IMR-90 (cell line): ENCODE results near the gene SETDB1. TPM values are rescaled to one million over a fixed set of nuclear protein-coding genes. Genes with fewer than 3 reads are reported as not detected.

Experiments used
- ATAC-seq: fragments of 200-7000 bp; cut with Tn5 transposase; 2 replicates; pipeline ENCODE4 v1.9.1; 2020; ENCODE audit warnings: low read depth, mild to moderate bottlenecking, moderate library complexity
- BruUV-seq: library from RNA; stranded (reverse); fragments of 400-500 nt; replicated peaks from 2 replicates; lab custom pipeline; 2021; lab: Mats Ljungman, UMichigan
- CTCF ChIA-PET: fragments of 300-600 bp; formaldehyde crosslinking; extraction: SDS; loops from one replicate; lab custom pipeline; 2021; ENCODE audit warnings: antibody characterized with exemption; lab: Yijun Ruan, JAX
- POLR2A ChIA-PET: fragments of 300-600 bp; sonication (Branson Sonifier 250); formaldehyde crosslinking; loops from one replicate; lab custom pipeline; 2022; ENCODE audit warnings: antibody characterized with exemption; ENCODE audit not compliant: unreplicated experiment; lab: Charles Lee
- DNase-seq: peaks from one replicate; pipeline ENCODE4 v3.0.0; 2013
- H2AFZ ChIP-seq: replicated peaks from 2 replicates; pipeline ENCODE3; 2013; ENCODE audit warnings: low read length, mild to moderate bottlenecking; ENCODE audit not compliant: poor library complexity
- H2AK5ac ChIP-seq: 2 replicates; pipeline ENCODE4 v1.6.1; 2013; ENCODE audit warnings: low read depth, low read length, inconsistent platforms
- H2AK9ac ChIP-seq: replicated peaks from 2 replicates; pipeline ENCODE3; 2013; ENCODE audit warnings: mild to moderate bottlenecking, low read depth, low read length, moderate library complexity; ENCODE audit not compliant: poor library complexity
- H2BK120ac ChIP-seq: 2 replicates; pipeline ENCODE4 v1.6.1; 2013; ENCODE audit warnings: low read depth, low read length, inconsistent platforms
- H2BK15ac ChIP-seq: 3 replicates; pipeline ENCODE4 v1.6.1; 2013; ENCODE audit warnings: low read depth, low read length, inconsistent platforms
- H2BK20ac ChIP-seq: 2 replicates; pipeline ENCODE4 v1.6.1; 2013; ENCODE audit warnings: low read depth, mild to moderate bottlenecking, inconsistent platforms, low read length, moderate library complexity
- H2BK5ac ChIP-seq: 2 replicates; pipeline ENCODE4 v1.6.1; 2013; ENCODE audit warnings: mild to moderate bottlenecking, low read depth, low read length, inconsistent platforms; ENCODE audit not compliant: poor library complexity, severe bottlenecking
- H3K14ac ChIP-seq: replicated peaks from 2 replicates; pipeline ENCODE4 v1.6.1; 2013; ENCODE audit warnings: low read depth, low read length, inconsistent platforms
- H3K18ac ChIP-seq: 2 replicates; pipeline ENCODE4 v1.6.1; 2013; ENCODE audit warnings: low read depth, low read length, control low read depth
- H3K23ac ChIP-seq: 2 replicates; pipeline ENCODE4 v1.6.1; 2013; ENCODE audit warnings: low read depth, low read length, inconsistent platforms
- H3K27ac ChIP-seq: 2 replicates; pipeline ENCODE4 v1.5.1; 2013; ENCODE audit warnings: mild to moderate bottlenecking, control low read depth, low read length; ENCODE audit not compliant: insufficient read depth
- H3K27me3 ChIP-seq: 2 replicates; pipeline ENCODE4 v1.6.1; 2013; ENCODE audit warnings: low read length; ENCODE audit not compliant: control insufficient read depth, insufficient read depth
- H3K36me3 ChIP-seq: 2 replicates; pipeline ENCODE4 v1.6.1; 2013; ENCODE audit warnings: low read length, mixed read lengths; ENCODE audit not compliant: control insufficient read depth, insufficient read depth
- H3K4ac ChIP-seq: 2 replicates; pipeline ENCODE4 v1.6.1; 2013; ENCODE audit warnings: low read depth, low read length, inconsistent platforms
- H3K4me1 ChIP-seq: 2 replicates; pipeline ENCODE4 v1.6.1; 2013; ENCODE audit warnings: low read length, mixed read lengths; ENCODE audit not compliant: control insufficient read depth, insufficient read depth
- H3K4me2 ChIP-seq: 2 replicates; pipeline ENCODE4 v1.6.1; 2013; ENCODE audit warnings: low read depth, mild to moderate bottlenecking, control low read depth, low read length, moderate library complexity
- H3K4me3 ChIP-seq: 2 replicates; pipeline ENCODE4 v1.5.1; 2013; ENCODE audit warnings: low read depth, mild to moderate bottlenecking, control low read depth, low read length, moderate library complexity; ENCODE audit not compliant: insufficient read depth
- H3K56ac ChIP-seq: 2 replicates; pipeline ENCODE4 v1.6.1; 2013; ENCODE audit warnings: low read length, inconsistent platforms; ENCODE audit not compliant: insufficient read depth; ENCODE audit errors: extremely low read depth
- H3K79me1 ChIP-seq, 2 experiments: 2 replicates each; pipeline ENCODE4 v1.6.1; 2013; ENCODE audit warnings: low read length in 2 of 2, inconsistent platforms in 1 of 2, low read depth in 1 of 2
- H3K9ac ChIP-seq: 2 replicates; pipeline ENCODE4 v1.6.1; 2013; ENCODE audit warnings: low read depth, low read length, control low read depth
- H3K9me1 ChIP-seq: 2 replicates; pipeline ENCODE4 v1.6.1; 2013; ENCODE audit warnings: low read length, inconsistent platforms; ENCODE audit not compliant: insufficient read depth
- H3K9me3 ChIP-seq: 2 replicates; pipeline ENCODE4 v1.6.1; 2013; ENCODE audit warnings: low read length; ENCODE audit not compliant: control insufficient read depth, insufficient read depth
- H4K20me1 ChIP-seq: 2 replicates; pipeline ENCODE4 v1.6.1; 2013; ENCODE audit warnings: low read length, inconsistent platforms; ENCODE audit not compliant: insufficient read depth
- H4K5ac ChIP-seq: 2 replicates; pipeline ENCODE4 v1.6.1; 2013; ENCODE audit warnings: mild to moderate bottlenecking, low read depth, low read length, control low read depth
- H4K8ac ChIP-seq, 2 experiments: 2 replicates each; pipeline ENCODE4 v1.6.1; 2013; ENCODE audit warnings: low read depth in 2 of 2, low read length in 2 of 2, control low read depth in 1 of 2, inconsistent platforms in 1 of 2
- H4K91ac ChIP-seq: 2 replicates; pipeline ENCODE4 v1.6.1; 2013; ENCODE audit warnings: low read depth, low read length, inconsistent platforms; ENCODE audit not compliant: insufficient read depth
- BHLHE40 ChIP-seq: fragments of 150-350 bp; IDR thresholded peaks from 2 replicates; pipeline ENCODE4 v1.6.1; 2016; ENCODE audit warnings: mild to moderate bottlenecking, low read depth, low read length
- CEBPB ChIP-seq: IDR thresholded peaks from 2 replicates; pipeline ENCODE4 v1.6.1; 2012; ENCODE audit warnings: low read depth, low read length, improper control_type of control experiment
- CHD1 ChIP-seq: IDR thresholded peaks from 2 replicates; pipeline ENCODE4 v1.6.1; 2012; ENCODE audit warnings: low read depth, low read length, improper control_type of control experiment
- CTCF ChIP-seq: conservative IDR thresholded peaks from 2 replicates; pipeline ENCODE4 v1.5.1; 2012; ENCODE audit warnings: mild to moderate bottlenecking, low read depth, low read length, improper control_type of control experiment
- ELK1 ChIP-seq: fragments of 150-350 bp; IDR thresholded peaks from 2 replicates; pipeline ENCODE4 v1.6.1; 2016; ENCODE audit warnings: low read depth, mild to moderate bottlenecking, low read length, moderate library complexity, borderline replicate concordance
- FOS ChIP-seq: fragments of 150-350 bp; IDR thresholded peaks from 2 replicates; pipeline ENCODE4 v1.6.1; 2016; ENCODE audit warnings: low read depth, low read length
- MAFK ChIP-seq: IDR thresholded peaks from 2 replicates; pipeline ENCODE4 v1.6.1; 2012; ENCODE audit warnings: low read depth, low read length, improper control_type of control experiment
- MAZ ChIP-seq: IDR thresholded peaks from 2 replicates; pipeline ENCODE4 v1.6.1; 2012; ENCODE audit warnings: low read depth, mild to moderate bottlenecking, low read length, improper control_type of control experiment, moderate library complexity, borderline replicate concordance
- MXI1 ChIP-seq: IDR thresholded peaks from 2 replicates; pipeline ENCODE4 v1.6.1; 2012; ENCODE audit warnings: low read depth, mild to moderate bottlenecking, low read length, moderate library complexity, borderline replicate concordance
- NFE2L2 ChIP-seq: fragments of 150-350 bp; IDR thresholded peaks from 2 replicates; pipeline ENCODE4 v1.6.1; 2016; ENCODE audit warnings: low read depth, mild to moderate bottlenecking, low read length
- POLR2A ChIP-seq: IDR thresholded peaks from 2 replicates; pipeline ENCODE4 v1.6.1; 2012; ENCODE audit warnings: mild to moderate bottlenecking, low read depth, low read length
- RAD21 ChIP-seq: IDR thresholded peaks from 2 replicates; pipeline ENCODE4 v1.6.1; 2012; ENCODE audit warnings: low read length, improper control_type of control experiment
- RCOR1 ChIP-seq: IDR thresholded peaks from 2 replicates; pipeline ENCODE4 v1.6.1; 2012; ENCODE audit warnings: mild to moderate bottlenecking, low read length, improper control_type of control experiment; ENCODE audit not compliant: insufficient replicate concordance
- RFX5 ChIP-seq: IDR thresholded peaks from 2 replicates; pipeline ENCODE4 v1.8.0; 2012; ENCODE audit warnings: low read depth, mild to moderate bottlenecking, low read length, moderate library complexity
- SMC3 ChIP-seq: fragments of 150-350 bp; IDR thresholded peaks from 2 replicates; pipeline ENCODE4 v1.6.1; 2016; ENCODE audit warnings: low read depth, mild to moderate bottlenecking, antibody characterized with exemption, low read length, moderate library complexity
- USF2 ChIP-seq: fragments of 150-350 bp; IDR thresholded peaks from 2 replicates; pipeline ENCODE4 v1.6.1; 2017; ENCODE audit warnings: mild to moderate bottlenecking, antibody characterized with exemption, low read length, low read depth
- WGBS, 2 experiments: methylation state at CpG; one replicate each; pipeline versions ENCODE4 v1.1.5 to v1.1.7; 2013; ENCODE audit warnings: missing lambda C conversion rate in 2 of 2; ENCODE audit not compliant: insufficient read length in 1 of 2; ENCODE audit errors: extremely low coverage in 2 of 2; 5-methylcytosine and 5-hydroxymethylcytosine counted together
- dilution Hi-C: fragments of 300-500 bp; cut with HindIII; formaldehyde crosslinking; loops from one replicate; pipeline ENCODE4 v1.14.3; 2018; ENCODE audit warnings: low sequenced_read_pairs; ENCODE audit not compliant: unreplicated experiment
- in situ Hi-C: fragments of 300-500 bp; cut with MboI; formaldehyde crosslinking; loops from 3 replicates; pipeline ENCODE4 v1.14.3; 2019; ENCODE audit warnings: low sequenced_read_pairs, inconsistent platforms, mixed read lengths
- intact Hi-C: fragments of 100-400 bp; cut with micrococcal nuclease; formaldehyde crosslinking; loops from 2 replicates; pipeline ENCODE4 v1.10.0; 2022
- polyA plus RNA-seq, 3 experiments: library from polyadenylated mRNA; depleted of rRNA; stranded (reverse); fragments of >200 nt; gene quantifications; 2 replicates each; pipeline ENCODE4 v1.2.3, GENCODE V29; 2012; ENCODE audit warnings: low replicate concordance in 1 of 3
- total RNA-seq: library from RNA; depleted of rRNA; stranded (reverse); fragments of >200 nt; gene quantifications from 2 replicates; pipeline ENCODE4 v1.2.3, GENCODE V29; 2012

The SETDB1 gene
- total and polyA plus RNA-seq, 2 of the 4 experiments (the other 2 are of a cell fraction): 18.7 to 22.9 TPM

GRCh38 chr1:150972417-150972940 lies 46.3 kb downstream of the SETDB1 start:
- Histone ChIP-seq H3K4me1 (peaks cover 35% of the 10 kb centered on the region), H2BK15ac (peak overlapping the region; percentile 3; the same call in 1 of the 3 replicates), H3K56ac (no peak overlapping the region), H3K27me3 (no peaks in the 10 kb centered on the region), H3K4me3 (peak overlapping the region; percentile 64; the same call in 1 of the 2 replicates), H3K79me1 (peaks cover 16 to 65% of the 10 kb centered on the region in 2 experiments), H2AFZ (no peak overlapping the region), H2AK9ac (peak overlapping the region; percentile 88), H3K9me3 (no peaks in the 10 kb centered on the region), H2BK20ac (no peak overlapping the region), H3K4ac (peak overlapping the region; percentile 83), H2BK5ac (peak overlapping the region; percentile 74), H3K27ac (peak overlapping the region; percentile 86), H3K18ac (peak overlapping the region; percentile 55; the same call in 1 of the 2 replicates), H4K5ac (peak overlapping the region; percentile 40; the same call in 1 of the 2 replicates), H3K9me1 (peaks cover 39% of the 10 kb centered on the region), H3K9ac (peak overlapping the region; percentile 94; the same call in 1 of the 2 replicates), H2BK120ac (no peak overlapping the region), H4K20me1 (peaks cover 62% of the 10 kb centered on the region), H3K23ac (peak overlapping the region; percentile 97), H4K8ac (peak overlapping the region in 1 of 2 experiments; percentile 65; a peak in 1 of 4 replicates), H4K91ac (peak overlapping the region; percentile 89; the same call in 1 of the 2 replicates), H3K4me2 (peak overlapping the region; percentile 96), H3K36me3 (peaks cover 15% of the 10 kb centered on the region), H3K14ac (peak overlapping the region; percentile 82), H2AK5ac (peak overlapping the region; percentile 94)
- BruUV-seq: no TSS peak
- intact Hi-C loops (no loop called here), in situ Hi-C loops (loop anchor here (10.0 kb wide), 1 partner anchor 62 kb away; the partner anchor contains the start of gene BNIPL), dilution Hi-C loops (no loop called here)
- ChIA-PET POLR2A (no interaction called here), CTCF (no interaction called here)
- TF ChIP-seq RFX5 (no peak), SMC3 (no peak), RAD21 (no peak), MAFK (no peak), CHD1 (no peak), RCOR1 (no peak), ELK1 (no peak), MXI1 (no peak), MAZ (no peak), FOS (no peak), USF2 (no peak), BHLHE40 (no peak), CEBPB (no peak), NFE2L2 (no peak), POLR2A (no peak), CTCF (no peak)
- WGBS, 2 experiments: no CpG with 5 or more reads among the region's 4 CpGs
- DNase-seq (no peak), ATAC-seq (no peak)
